ENCODE measurements around the gene MON2. TPM values are rescaled to one million over a fixed set of nuclear protein-coding genes. Genes with fewer than 3 reads are reported as not detected.

MON2 gene
- total and polyA plus RNA-seq, 12 donors, result 13.9 to 78.2 (median 41.4) TPM

DNA sequence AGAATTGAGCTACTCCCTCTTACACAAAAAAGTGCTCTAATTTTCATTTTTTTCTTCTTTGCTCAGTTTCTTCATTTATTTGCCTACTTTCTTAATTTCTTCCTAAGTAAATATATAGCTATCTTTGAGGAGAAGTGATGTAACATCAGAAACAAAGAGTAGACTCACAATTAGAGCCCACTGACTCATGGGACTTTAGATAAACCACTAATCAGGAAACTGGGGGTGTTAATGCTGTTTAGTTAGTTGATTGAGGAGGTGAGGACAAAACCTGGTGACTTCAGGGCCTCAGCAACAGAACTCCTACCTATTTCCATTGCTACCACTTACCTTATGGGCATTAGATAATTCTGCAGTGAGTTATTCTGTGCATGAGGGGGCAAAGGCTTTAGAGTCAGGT, 151.7 kb downstream of the MON2 start:
- H3K36me3 ChIP-seq (replicated peaks in 1 of 2), result no peaks in the 10 kb centered on the region
- no peaks in the 10 kb centered on the region for H3K27me3 ChIP-seq
- intact Hi-C loops (cut with DNase I), result no loop called here
- TF ChIP-seq CTCF (IDR thresholded peaks at IDR 0.05) (no peak), POLR2A (IDR thresholded peaks at IDR 0.05) (no peak)
- no peaks in the 10 kb centered on the region for H3K4me1 ChIP-seq (replicated peaks in 1 of 2)
- no peak for DNase-seq
- H3K4me3 ChIP-seq, result no peak overlapping the region
- no peaks in the 10 kb centered on the region for H3K9me3 ChIP-seq (replicated peaks in 1 of 3)
- no peak overlapping the region for H3K27ac ChIP-seq

GRCh38 chr12:62618930-62619329, 152.3 kb downstream of the MON2 start:
- no peak for TF ChIP-seq CTCF (IDR thresholded peaks at IDR 0.05)
- no peak for TF ChIP-seq POLR2A (IDR thresholded peaks at IDR 0.05)
- Histone ChIP-seq H3K4me1 (replicated peaks in 1 of 2) (no peaks in the 10 kb centered on the region), H3K36me3 (replicated peaks in 1 of 2) (no peaks in the 10 kb centered on the region), H3K4me3 (no peak overlapping the region), H3K27ac (no peak overlapping the region), H3K9me3 (replicated peaks in 1 of 3) (no peaks in the 10 kb centered on the region), H3K27me3 (no peaks in the 10 kb centered on the region)
- 73 to 91% (median 89%) methylated on average over 2 of the region's 2 CpGs for WGBS, 4 donors
- no peak for DNase-seq
- intact Hi-C loops (cut with DNase I), result no loop called here

- H3K4me3 ChIP-seq, result no peak overlapping the region
- H3K27ac ChIP-seq, result no peak overlapping the region
- no peaks in the 10 kb centered on the region for H3K4me1 ChIP-seq (replicated peaks in 1 of 2)
- H3K36me3 ChIP-seq (replicated peaks in 1 of 2), result no peaks in the 10 kb centered on the region
- intact Hi-C loops (cut with DNase I), result no loop called here
- no peak for DNase-seq
- 84 to 88% (median 86%) methylated on average over 8 of the region's 8 CpGs for WGBS, 4 donors
- TF ChIP-seq POLR2A (IDR thresholded peaks at IDR 0.05) (no peak), CTCF (IDR thresholded peaks at IDR 0.05) (no peak)
- H3K27me3 ChIP-seq, result no peaks in the 10 kb centered on the region
- no peaks in the 10 kb centered on the region for H3K9me3 ChIP-seq (replicated peaks in 1 of 3)
Measured at GRCh38 chr12:62621101-62621638, 154.5 kb downstream of the MON2 start.

- H3K27ac ChIP-seq, result no peak overlapping the region
- no peaks in the 10 kb centered on the region for H3K9me3 ChIP-seq (replicated peaks in 1 of 3)
- no peak overlapping the region for H3K4me3 ChIP-seq
- TF ChIP-seq POLR2A (IDR thresholded peaks at IDR 0.05) (no peak), CTCF (IDR thresholded peaks at IDR 0.05) (no peak)
- intact Hi-C loops (cut with DNase I), result no loop called here
- 59 to 73% (median 69%) methylated on average over 2 of the region's 2 CpGs for WGBS, 4 donors
- H3K27me3 ChIP-seq, result no peaks in the 10 kb centered on the region
- H3K36me3 ChIP-seq (replicated peaks in 1 of 2), result no peaks in the 10 kb centered on the region
- no peak for DNase-seq
- no peaks in the 10 kb centered on the region for H3K4me1 ChIP-seq (replicated peaks in 1 of 2)
Measured at GRCh38 chr12:62622177-62622576, 155.6 kb downstream of the MON2 start.
